Adrenal gland (tissue), 12 donors: ENCODE data around the gene ARHGEF28. TPM values are rescaled to one million over a fixed set of nuclear protein-coding genes. Genes with fewer than 3 reads are reported as not detected.
A peak's percentile ranks its signal among the peaks of the same experiment; 100 is the strongest.

ENCODE experiments used
- DNase-seq, 7 donors: peaks; one replicate each; pipeline ENCODE4 v3.0.0-alpha.2; 2019 to 2020
- H3K27ac ChIP-seq, 5 donors: fragments of 200-600 bp; sonication (generic) in 4 of 5; 1 replicate in 3 of 5; 2 replicates in 2 of 5; pipeline versions ENCODE4 v1.5.1 to v1.8.0; 2016 to 2020; ENCODE audit warnings: mild to moderate bottlenecking in 1 of 5
- H3K27me3 ChIP-seq: fragments of 200-600 bp; 2 replicates; pipeline ENCODE4 v1.8.0; 2021
- H3K36me3 ChIP-seq, 2 donors: fragments of 200-600 bp; replicated peaks in 1 of 2; 1 replicate in 1 of 2; 2 replicates in 1 of 2; pipeline versions ENCODE4 v1.5.1 to v1.8.0; 2018 to 2022
- H3K4me1 ChIP-seq, 2 donors: fragments of 200-600 bp; replicated peaks in 1 of 2; 1 replicate in 1 of 2; 2 replicates in 1 of 2; pipeline versions ENCODE4 v1.5.1 to v1.8.0; 2018 to 2021
- H3K4me3 ChIP-seq, 4 donors: fragments of 200-600 bp; sonication (generic) in 3 of 4; one replicate each; pipeline ENCODE4 v1.5.1; 2016 to 2018
- H3K9me3 ChIP-seq, 3 donors: fragments of 200-600 bp; sonication (generic) in 1 of 3; replicated peaks in 1 of 3; 1 replicate in 2 of 3; 2 replicates in 1 of 3; pipeline versions ENCODE4 v1.5.1 to v1.8.0; 2016 to 2021
- CTCF ChIP-seq, 6 experiments: fragments of 450-650 bp in 4 of 6; fragments of 200-600 bp in 2 of 6; sonication (generic) in 1 of 6; IDR thresholded peaks; 1 replicate in 5 of 6; 2 replicates in 1 of 6; pipeline versions ENCODE4 v1.5.1 to v1.8.0; 2016 to 2021; ENCODE audit warnings: antibody characterized with exemption in 6 of 6, mild to moderate bottlenecking in 2 of 6, moderate library complexity in 1 of 6
- POLR2A ChIP-seq, 2 donors: fragments of 450-650 bp; IDR thresholded peaks; one replicate each; pipeline ENCODE4 v1.6.1; 2017; ENCODE audit warnings: antibody characterized with exemption in 2 of 2, mild to moderate bottlenecking in 2 of 2, moderate library complexity in 1 of 2
- WGBS, 4 donors: extraction: QIAGEN DNeasy Blood & Tissue Kit in 2 of 4; methylation state at CpG; one replicate each; pipeline versions ENCODE4 v1.1.5 to v1.1.7; 2013 to 2017; 5-methylcytosine and 5-hydroxymethylcytosine counted together
- intact Hi-C, 2 donors: fragments of 100-400 bp; cut with DNase I; formaldehyde crosslinking; loops; one replicate each; pipeline versions ENCODE4 v1.14.1 to v1.15.0; 2022 to 2023
- polyA plus RNA-seq, 3 donors: library from polyadenylated mRNA; stranded (reverse); fragments of 200-250 nt in 2 of 3; fragments of 350-450 nt in 1 of 3; fragmentation: Illumina TruSeq in 1 of 3; extraction: RNeasy Lipid Tissue Mini Kit (QIAGEN cat#74804) in 1 of 3; gene quantifications; one replicate each; pipeline ENCODE4 v1.2.3, GENCODE V29; 2013 to 2014
- total RNA-seq, 9 donors: library from RNA; depleted of rRNA in 4 of 9; stranded (reverse); fragments of >200 nt in 4 of 9; fragments of 120-200 nt in 1 of 9; fragmentation: NEBNext Ultra II Directional in 1 of 9; extraction: Animal tissue kit (Norgen Biotek cat#: 25700) in 1 of 9; gene quantifications; one replicate each; pipeline versions ENCODE4 v1.1.0 to v1.2.4, GENCODE V29; 2013 to 2023
- donor health status: healthy with polysubstance abuse.
- donor health status: Bipolar disorder and iron deficiency.
- donor health status: DM: yes; HTN: yes; CAD: no.
- donor health status: DM: no; HTN: no; CAD: no.
- donor health status: DM: no; HTN: no; CAD: no.
- donor health status: DM: yes; HTN: yes; CAD: no.

ARHGEF28 gene
- total and polyA plus RNA-seq, 12 donors = 25.3 to 138 (median 42.4) TPM

- 22 to 31% (median 28%) methylated on average over 2 of the region's 2 CpGs for WGBS, 4 donors
- H3K4me1 ChIP-seq = peaks cover 0 to 11% of the 10 kb centered on the region in 2 donors
- H3K4me3 ChIP-seq = no peak overlapping the region
- peaks cover 0 to 6% of the 10 kb centered on the region in 2 donors for H3K36me3 ChIP-seq
- peak overlapping the region in 1 of 5 donors; percentile 13 for H3K27ac ChIP-seq
- no peaks in the 10 kb centered on the region for H3K27me3 ChIP-seq
- no peak for TF ChIP-seq POLR2A (IDR thresholded peaks at IDR 0.05)
- TF ChIP-seq CTCF (IDR thresholded peaks at IDR 0.05) = no peak
- intact Hi-C loops = no loop called here
- H3K9me3 ChIP-seq = no peaks in the 10 kb centered on the region
- no peak for DNase-seq
Observed at GRCh38 chr5:73908395-73908794, 282.4 kb downstream of the ARHGEF28 start.

GRCh38 chr5:73908846-73909245, 282.9 kb downstream of the ARHGEF28 start:
- H3K36me3 ChIP-seq = peaks cover 0 to 6% of the 10 kb centered on the region in 2 donors
- intact Hi-C loops = no loop called here
- H3K27me3 ChIP-seq = no peaks in the 10 kb centered on the region
- 86 to 98% (median 91%) methylated on average over 3 of the region's 3 CpGs for WGBS, 4 donors
- TF ChIP-seq POLR2A (IDR thresholded peaks at IDR 0.05) = no peak
- no peak for TF ChIP-seq CTCF (IDR thresholded peaks at IDR 0.05)
- no peak for DNase-seq
- peak overlapping the region in 1 of 5 donors; percentile 13 for H3K27ac ChIP-seq
- no peak overlapping the region for H3K4me3 ChIP-seq
- no peaks in the 10 kb centered on the region for H3K9me3 ChIP-seq
- peaks cover 0 to 11% of the 10 kb centered on the region in 2 donors for H3K4me1 ChIP-seq

- TF ChIP-seq CTCF (IDR thresholded peaks at IDR 0.05) (no peak), POLR2A (IDR thresholded peaks at IDR 0.05) (no peak)
- Histone ChIP-seq H3K36me3 (peaks cover 0 to 6% of the 10 kb centered on the region in 2 donors), H3K4me1 (peaks cover 0 to 11% of the 10 kb centered on the region in 2 donors), H3K9me3 (no peaks in the 10 kb centered on the region), H3K27me3 (no peaks in the 10 kb centered on the region), H3K4me3 (no peak overlapping the region), H3K27ac (no peak overlapping the region)
- intact Hi-C loops = no loop called here
- WGBS, 4 donors = 98 to 100% (median 98%) methylated on average over 4 to 27 of the region's 27 CpGs
- no peak for DNase-seq
Observed at GRCh38 chr5:73909474-73909873, 283.5 kb downstream of the ARHGEF28 start.

GRCh38 chr5:73911761-73912393, 285.9 kb downstream of the ARHGEF28 start:
- H3K36me3 ChIP-seq = peaks cover 0 to 6% of the 10 kb centered on the region in 2 donors
- H3K27ac ChIP-seq = no peak overlapping the region
- H3K4me3 ChIP-seq = no peak overlapping the region
- no peak for DNase-seq
- H3K9me3 ChIP-seq = no peaks in the 10 kb centered on the region
- intact Hi-C loops = loop anchor here in 1 of 2 donors (5.0 kb wide), 1 partner anchor 730 kb away; the partner anchor contains the start of gene ENC1
- 75 to 80% (median 78%) methylated on average over 4 of the region's 4 CpGs for WGBS, 4 donors
- H3K27me3 ChIP-seq = no peaks in the 10 kb centered on the region
- TF ChIP-seq CTCF (IDR thresholded peaks at IDR 0.05) (no peak), POLR2A (IDR thresholded peaks at IDR 0.05) (no peak)
- peaks cover 1 to 12% of the 10 kb centered on the region in 2 donors for H3K4me1 ChIP-seq
